ENCODE results near the gene LGALS7. TPM values are rescaled to one million over a fixed set of nuclear protein-coding genes. Genes with fewer than 3 reads are reported as not detected.
"Not testable (repeated sequence)": the region's sequence is repeated elsewhere in the genome, so short reads cannot be mapped to it uniquely, and the experiment has no call there.

The LGALS7 gene
- total and polyA plus RNA-seq, 7 donors = not detected

DNA sequence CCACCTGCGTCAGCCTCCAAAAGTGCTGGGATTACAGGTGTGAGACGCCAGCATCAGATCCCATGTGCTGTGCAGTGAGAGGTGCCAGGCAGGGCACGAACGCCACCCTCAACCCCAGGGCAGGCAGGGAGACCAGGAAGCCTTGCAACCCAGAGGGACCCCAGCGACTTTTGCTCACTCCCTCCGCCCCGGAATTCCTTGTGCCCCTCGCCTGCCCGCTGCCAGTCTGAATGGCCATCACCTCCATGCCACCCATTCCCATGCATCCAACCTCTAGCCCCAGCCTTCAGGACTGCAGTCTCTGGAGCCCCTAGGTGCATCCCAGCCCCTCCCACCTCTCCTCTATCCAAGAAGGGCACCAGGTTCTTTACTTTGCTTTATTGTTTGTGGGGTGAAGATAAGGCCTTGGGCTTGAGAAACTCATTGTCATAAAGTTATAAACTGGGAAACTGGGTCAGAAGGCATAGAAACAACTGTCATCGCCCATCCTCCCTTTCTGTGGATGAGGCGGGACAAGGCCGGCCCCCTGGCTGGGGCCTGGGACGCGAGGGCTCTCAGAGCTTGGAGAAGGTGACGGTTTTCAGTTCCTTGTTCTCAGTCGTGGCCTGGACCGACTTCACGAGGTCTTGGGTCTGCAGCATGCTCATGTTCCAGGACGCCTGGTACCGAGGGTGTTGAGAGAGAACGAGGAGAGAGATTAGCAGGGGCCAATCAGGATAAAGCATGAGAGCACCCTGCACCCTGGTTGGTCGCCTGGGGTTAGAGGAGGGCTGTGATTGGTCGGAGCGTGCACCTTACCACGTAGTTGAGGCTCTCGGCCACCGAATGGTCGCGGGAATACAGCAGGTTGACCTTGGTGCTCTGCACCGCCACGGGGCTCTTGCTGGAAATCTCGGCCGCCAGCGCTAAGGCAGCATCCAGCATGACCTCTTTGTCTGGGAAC is 42.0 kb upstream of the LGALS7 start:
- 20 to 76% methylated on average over 34 of the region's 34 CpGs for WGBS, 2 donors
- no peaks in the 10 kb centered on the region for H3K4me1 ChIP-seq
- no peaks in the 10 kb centered on the region for H3K27me3 ChIP-seq
- DNase-seq = no peak
- no peaks in the 10 kb centered on the region for H3K9me3 ChIP-seq
- peaks cover 26 to 40% (median 31%) of the 10 kb centered on the region in 4 donors for H3K36me3 ChIP-seq
- TF ChIP-seq, protein P1, sequence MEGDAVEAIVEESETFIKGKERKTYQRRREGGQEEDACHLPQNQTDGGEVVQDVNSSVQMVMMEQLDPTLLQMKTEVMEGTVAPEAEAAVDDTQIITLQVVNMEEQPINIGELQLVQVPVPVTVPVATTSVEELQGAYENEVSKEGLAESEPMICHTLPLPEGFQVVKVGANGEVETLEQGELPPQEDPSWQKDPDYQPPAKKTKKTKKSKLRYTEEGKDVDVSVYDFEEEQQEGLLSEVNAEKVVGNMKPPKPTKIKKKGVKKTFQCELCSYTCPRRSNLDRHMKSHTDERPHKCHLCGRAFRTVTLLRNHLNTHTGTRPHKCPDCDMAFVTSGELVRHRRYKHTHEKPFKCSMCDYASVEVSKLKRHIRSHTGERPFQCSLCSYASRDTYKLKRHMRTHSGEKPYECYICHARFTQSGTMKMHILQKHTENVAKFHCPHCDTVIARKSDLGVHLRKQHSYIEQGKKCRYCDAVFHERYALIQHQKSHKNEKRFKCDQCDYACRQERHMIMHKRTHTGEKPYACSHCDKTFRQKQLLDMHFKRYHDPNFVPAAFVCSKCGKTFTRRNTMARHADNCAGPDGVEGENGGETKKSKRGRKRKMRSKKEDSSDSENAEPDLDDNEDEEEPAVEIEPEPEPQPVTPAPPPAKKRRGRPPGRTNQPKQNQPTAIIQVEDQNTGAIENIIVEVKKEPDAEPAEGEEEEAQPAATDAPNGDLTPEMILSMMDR (IDR thresholded peaks at IDR 0.05) = no peak
- peak in 2 of 4 donors; percentile 9 to 15 for TF ChIP-seq POLR2AphosphoS5 (IDR thresholded peaks at IDR 0.05)
- H3K27ac ChIP-seq = no peak overlapping the region
- intact Hi-C loops (cut with DNase I) = no loop called here
- no peak overlapping the region for H3K4me3 ChIP-seq

DNA sequence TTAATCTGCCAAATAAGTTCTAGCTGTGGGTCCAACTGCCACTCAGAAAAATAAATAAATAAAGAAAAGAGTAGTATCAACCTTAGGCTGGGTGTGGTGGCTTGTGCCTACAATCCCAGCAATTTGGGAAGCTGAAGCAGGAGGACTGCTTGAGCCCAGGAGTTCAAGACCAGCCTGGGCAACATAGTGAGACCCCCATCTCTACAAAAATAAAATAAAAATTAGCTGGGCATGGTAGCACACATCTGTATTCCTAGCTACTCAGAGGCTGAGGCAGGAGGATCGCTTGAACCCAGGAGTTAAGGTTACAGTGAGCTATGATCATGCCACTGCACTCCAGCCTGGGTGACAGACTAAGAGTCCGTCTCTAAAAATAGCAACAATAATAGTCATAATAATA is 40.6 kb upstream of the LGALS7 start:
- H3K27ac ChIP-seq; H3K27me3 ChIP-seq; H3K4me3 ChIP-seq; H3K9me3 ChIP-seq; intact Hi-C loops (cut with DNase I); H3K4me1 ChIP-seq; DNase-seq: not testable (repeated sequence)
- peaks cover 26 to 39% (median 29%) of the 10 kb centered on the region in 4 donors for H3K36me3 ChIP-seq
- WGBS, 2 donors = 42 to 76% methylated on average over 2 of the region's 2 CpGs

DNA sequence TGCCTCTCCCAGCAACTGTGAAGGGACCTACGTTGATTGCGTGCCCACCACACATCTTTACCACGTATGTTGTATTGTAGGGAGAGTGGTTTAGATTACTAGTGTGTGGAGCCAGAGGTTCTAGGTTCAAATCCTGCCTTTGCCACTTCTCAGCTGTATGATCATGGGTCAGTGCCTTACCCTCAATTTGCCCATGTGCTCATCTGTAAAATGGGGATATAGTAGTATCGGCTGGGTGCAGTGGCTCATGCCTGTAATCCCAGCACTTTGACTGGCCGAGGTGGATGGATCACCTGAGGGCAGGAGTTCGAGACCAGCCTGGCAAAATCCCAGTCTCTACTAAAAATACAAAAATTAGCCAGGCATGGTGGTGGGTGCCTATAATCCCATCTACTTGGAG is 40.0 kb upstream of the LGALS7 start:
- TF ChIP-seq EP300 (IDR thresholded peaks at IDR 0.05) (no peak), POLR2AphosphoS5 (IDR thresholded peaks at IDR 0.05) (no peak), POLR2A (IDR thresholded peaks at IDR 0.05) (no peak)
- TF ChIP-seq, protein P1 (IDR thresholded peaks at IDR 0.05) = no peak
- intact Hi-C loops (cut with DNase I) = no loop called here
- Histone ChIP-seq H3K4me3 (no peak overlapping the region), H3K9me3 (no peaks in the 10 kb centered on the region), H3K4me1 (no peaks in the 10 kb centered on the region), H3K27ac (peak overlapping the region in 1 of 4 donors; percentile 18), H3K36me3 (peaks cover 26 to 37% (median 29%) of the 10 kb centered on the region in 4 donors), H3K27me3 (no peaks in the 10 kb centered on the region)
- 21 to 77% methylated on average over 6 of the region's 6 CpGs for WGBS, 2 donors
- no peak for DNase-seq

DNA sequence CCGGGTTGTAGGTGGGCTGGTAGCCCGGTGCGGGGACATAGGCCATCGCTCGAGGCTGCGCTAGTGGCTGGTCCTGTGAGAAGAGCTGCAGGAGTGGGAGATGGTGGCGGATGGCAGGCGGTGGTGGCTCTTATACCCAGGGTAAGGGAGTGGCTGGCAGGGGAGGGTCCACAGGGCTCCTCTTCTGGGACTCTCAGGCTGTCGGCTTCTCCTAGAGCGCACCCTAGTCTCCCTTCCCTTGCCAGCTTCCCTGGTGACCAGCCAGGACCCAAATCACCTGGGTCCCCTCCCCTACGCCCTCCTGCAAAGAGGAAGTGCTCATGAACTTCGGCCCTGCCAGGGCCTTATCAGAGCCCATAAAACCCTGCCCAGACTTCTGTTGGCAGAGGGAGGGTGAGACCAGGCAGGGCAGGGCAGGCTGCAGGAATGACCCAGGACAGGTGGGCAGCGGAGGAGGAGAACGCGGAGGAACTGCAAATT is 39.6 kb upstream of the LGALS7 start, which contains the start of gene LGALS4:
Gene LGALS4 (minus strand): TSS at position 105 of the 480 bp plus-strand sequence. CDS start 59 bp downstream, at position 46.
- H3K4me3 ChIP-seq = peak within 1 kb of the TSS in 1 of 4 donors; percentile 18
- WGBS, 2 donors = 17 to 63% methylated on average over 15 of the region's 15 CpGs

More for the DNA sequence above, 39.6 kb upstream of the LGALS7 start, which contains the start of gene LGALS4:
- no peaks in the 10 kb centered on the region for H3K9me3 ChIP-seq
- intact Hi-C loops (cut with DNase I) = no loop called here
- DNase-seq = no peak
- TF ChIP-seq POLR2A (IDR thresholded peaks at IDR 0.05) (peak in 1 of 2 donors; percentile 74), EP300 (IDR thresholded peaks at IDR 0.05) (no peak), POLR2AphosphoS5 (IDR thresholded peaks at IDR 0.05) (peak in 1 of 4 donors; percentile 72)
- TF ChIP-seq, protein P1 (IDR thresholded peaks at IDR 0.05) = no peak
- peaks cover 22 to 32% (median 28%) of the 10 kb centered on the region in 4 donors for H3K36me3 ChIP-seq
- no peaks in the 10 kb centered on the region for H3K4me1 ChIP-seq
- no peaks in the 10 kb centered on the region for H3K27me3 ChIP-seq
- peak within 1 kb of the TSS in 1 of 4 donors; percentile 18 for H3K27ac ChIP-seq
